Measurements from ENCODE around the gene C5orf34. TPM values are rescaled to one million over a fixed set of nuclear protein-coding genes. Genes with fewer than 3 reads are reported as not detected.
"Not testable (repeated sequence)": the region's sequence is repeated elsewhere in the genome, so short reads cannot be mapped to it uniquely, and the experiment has no call there.

Gene C5orf34
- total RNA-seq, 1 donor from 2014 or later: 3.7 TPM

GRCh38 chr5:43530648-43531047 is 15.7 kb upstream of the C5orf34 start:
- Histone ChIP-seq H3K9me3 (ENCODE audit: control insufficient read depth in 3 of 3, low read length in 3 of 3) (no peaks in the 10 kb centered on the region), H3K36me3 (ENCODE audit: control insufficient read depth in 3 of 3, insufficient read depth in 3 of 3, low read length in 3 of 3) (peaks cover 23 to 64% (median 53%) of the 10 kb centered on the region in 3 donors), H3K9ac (ENCODE audit: low read depth in 1 of 3, low read length in 3 of 3) (no peak overlapping the region), H3K27me3 (ENCODE audit: control insufficient read depth in 3 of 3, insufficient read depth in 3 of 3, low read length in 3 of 3) (no peaks in the 10 kb centered on the region), H3K27ac (ENCODE audit: low read depth, low read length) (no peak overlapping the region), H3K4me1 (ENCODE audit: control insufficient read depth in 3 of 3, insufficient read depth in 3 of 3, low read length in 3 of 3) (no peaks in the 10 kb centered on the region), H3K4me3 (ENCODE audit: low read length in 3 of 3) (no peak overlapping the region)

- Histone ChIP-seq H3K27me3 (ENCODE audit: control insufficient read depth in 3 of 3, insufficient read depth in 3 of 3, low read length in 3 of 3) (no peaks in the 10 kb centered on the region), H3K4me3 (ENCODE audit: low read length in 3 of 3) (no peak overlapping the region), H3K4me1 (ENCODE audit: control insufficient read depth in 3 of 3, insufficient read depth in 3 of 3, low read length in 3 of 3) (no peaks in the 10 kb centered on the region), H3K36me3 (ENCODE audit: control insufficient read depth in 3 of 3, insufficient read depth in 3 of 3, low read length in 3 of 3) (peaks cover 6 to 35% (median 32%) of the 10 kb centered on the region in 3 donors), H3K9me3 (ENCODE audit: control insufficient read depth in 3 of 3, low read length in 3 of 3) (no peaks in the 10 kb centered on the region), H3K9ac (ENCODE audit: low read depth in 1 of 3, low read length in 3 of 3) (no peak overlapping the region), H3K27ac (ENCODE audit: low read depth, low read length) (no peak overlapping the region)
Measured at GRCh38 chr5:43523662-43524072, 8.7 kb upstream of the C5orf34 start.

- Histone ChIP-seq H3K9me3 (ENCODE audit: control insufficient read depth in 3 of 3, low read length in 3 of 3) (no peaks in the 10 kb centered on the region), H3K4me3 (ENCODE audit: low read length in 3 of 3) (no peak overlapping the region), H3K4me1 (ENCODE audit: control insufficient read depth in 3 of 3, insufficient read depth in 3 of 3, low read length in 3 of 3) (peaks cover 0 to 3% (median 0%) of the 10 kb centered on the region in 3 donors), H3K27me3 (ENCODE audit: control insufficient read depth in 3 of 3, insufficient read depth in 3 of 3, low read length in 3 of 3) (no peaks in the 10 kb centered on the region), H3K9ac (ENCODE audit: low read depth in 1 of 3, low read length in 3 of 3) (no peak overlapping the region), H3K27ac (ENCODE audit: low read depth, low read length) (no peak overlapping the region), H3K36me3 (ENCODE audit: control insufficient read depth in 3 of 3, insufficient read depth in 3 of 3, low read length in 3 of 3) (peaks cover 6 to 22% (median 20%) of the 10 kb centered on the region in 3 donors)
Measured at GRCh38 chr5:43520615-43521014, 5.7 kb upstream of the C5orf34 start.

GRCh38 chr5:43515678-43516048 is 715 bp upstream of the C5orf34 start:
- peak overlapping the region; percentile 76 for H3K27ac ChIP-seq (ENCODE audit: low read depth, low read length)
- peak overlapping the region; percentile 83 to 85 (median 83) for H3K4me3 ChIP-seq (ENCODE audit: low read length in 3 of 3)
- H3K36me3 ChIP-seq (ENCODE audit: control insufficient read depth in 3 of 3, insufficient read depth in 3 of 3, low read length in 3 of 3): no peaks in the 10 kb centered on the region
- H3K9me3 ChIP-seq (ENCODE audit: control insufficient read depth in 3 of 3, low read length in 3 of 3): no peaks in the 10 kb centered on the region
- H3K9ac ChIP-seq (ENCODE audit: low read depth in 1 of 3, low read length in 3 of 3): peak overlapping the region; percentile 83 to 93 (median 87)
- peaks cover 11 to 16% (median 12%) of the 10 kb centered on the region in 3 donors for H3K4me1 ChIP-seq (ENCODE audit: control insufficient read depth in 3 of 3, insufficient read depth in 3 of 3, low read length in 3 of 3)
- H3K27me3 ChIP-seq (ENCODE audit: control insufficient read depth in 3 of 3, insufficient read depth in 3 of 3, low read length in 3 of 3): no peaks in the 10 kb centered on the region

- no peaks in the 10 kb centered on the region for H3K27me3 ChIP-seq (ENCODE audit: control insufficient read depth in 3 of 3, insufficient read depth in 3 of 3, low read length in 3 of 3)
- H3K36me3 ChIP-seq (ENCODE audit: control insufficient read depth in 3 of 3, insufficient read depth in 3 of 3, low read length in 3 of 3): no peaks in the 10 kb centered on the region
- peak overlapping the region; percentile 83 to 85 (median 83) for H3K4me3 ChIP-seq (ENCODE audit: low read length in 3 of 3)
- H3K4me1 ChIP-seq (ENCODE audit: control insufficient read depth in 3 of 3, insufficient read depth in 3 of 3, low read length in 3 of 3): peaks cover 11 to 16% (median 12%) of the 10 kb centered on the region in 3 donors
- H3K9ac ChIP-seq (ENCODE audit: low read depth in 1 of 3, low read length in 3 of 3): peak overlapping the region; percentile 77 to 87 (median 83)
- no peaks in the 10 kb centered on the region for H3K9me3 ChIP-seq (ENCODE audit: control insufficient read depth in 3 of 3, low read length in 3 of 3)
- H3K27ac ChIP-seq (ENCODE audit: low read depth, low read length): peak overlapping the region; percentile 76
Measured at GRCh38 chr5:43514471-43514815, 505 bp downstream of the C5orf34 start.

- no peak overlapping the region for H3K27ac ChIP-seq (ENCODE audit: low read depth, low read length)
- no peaks in the 10 kb centered on the region for H3K27me3 ChIP-seq (ENCODE audit: control insufficient read depth in 3 of 3, insufficient read depth in 3 of 3, low read length in 3 of 3)
- peak overlapping the region; percentile 83 to 85 (median 83) for H3K4me3 ChIP-seq (ENCODE audit: low read length in 3 of 3)
- peaks cover 11 to 16% (median 12%) of the 10 kb centered on the region in 3 donors for H3K4me1 ChIP-seq (ENCODE audit: control insufficient read depth in 3 of 3, insufficient read depth in 3 of 3, low read length in 3 of 3)
- no peaks in the 10 kb centered on the region for H3K36me3 ChIP-seq (ENCODE audit: control insufficient read depth in 3 of 3, insufficient read depth in 3 of 3, low read length in 3 of 3)
- H3K9ac ChIP-seq (ENCODE audit: low read depth in 1 of 3, low read length in 3 of 3): peak overlapping the region; percentile 77 to 87 (median 83)
- H3K9me3 ChIP-seq (ENCODE audit: control insufficient read depth in 3 of 3, low read length in 3 of 3): no peaks in the 10 kb centered on the region
Measured at GRCh38 chr5:43514025-43514424, 923 bp downstream of the C5orf34 start.

- not testable (repeated sequence) for H3K36me3 ChIP-seq (ENCODE audit: control insufficient read depth in 3 of 3, insufficient read depth in 3 of 3, low read length in 3 of 3); H3K4me3 ChIP-seq (ENCODE audit: low read length in 3 of 3); H3K9ac ChIP-seq (ENCODE audit: low read depth in 1 of 3, low read length in 3 of 3); H3K9me3 ChIP-seq (ENCODE audit: control insufficient read depth in 3 of 3, low read length in 3 of 3); H3K27ac ChIP-seq (ENCODE audit: low read depth, low read length); H3K27me3 ChIP-seq (ENCODE audit: control insufficient read depth in 3 of 3, insufficient read depth in 3 of 3, low read length in 3 of 3)
- H3K4me1 ChIP-seq (ENCODE audit: control insufficient read depth in 3 of 3, insufficient read depth in 3 of 3, low read length in 3 of 3): peaks cover 11 to 16% (median 12%) of the 10 kb centered on the region in 3 donors
Measured at GRCh38 chr5:43511062-43511461, 3.9 kb downstream of the C5orf34 start.

GRCh38 chr5:43498581-43498980 is 16.4 kb downstream of the C5orf34 start:
- no peaks in the 10 kb centered on the region for H3K9me3 ChIP-seq (ENCODE audit: control insufficient read depth in 3 of 3, low read length in 3 of 3)
- peaks cover 0 to 3% (median 0%) of the 10 kb centered on the region in 3 donors for H3K36me3 ChIP-seq (ENCODE audit: control insufficient read depth in 3 of 3, insufficient read depth in 3 of 3, low read length in 3 of 3)
- no peak overlapping the region for H3K4me3 ChIP-seq (ENCODE audit: low read length in 3 of 3)
- no peak overlapping the region for H3K27ac ChIP-seq (ENCODE audit: low read depth, low read length)
- no peaks in the 10 kb centered on the region for H3K4me1 ChIP-seq (ENCODE audit: control insufficient read depth in 3 of 3, insufficient read depth in 3 of 3, low read length in 3 of 3)
- no peak overlapping the region for H3K9ac ChIP-seq (ENCODE audit: low read depth in 1 of 3, low read length in 3 of 3)
- no peaks in the 10 kb centered on the region for H3K27me3 ChIP-seq (ENCODE audit: control insufficient read depth in 3 of 3, insufficient read depth in 3 of 3, low read length in 3 of 3)

- Histone ChIP-seq H3K27ac (ENCODE audit: low read depth, low read length) (no peak overlapping the region), H3K4me3 (ENCODE audit: low read length in 3 of 3) (no peak overlapping the region), H3K27me3 (ENCODE audit: control insufficient read depth in 3 of 3, insufficient read depth in 3 of 3, low read length in 3 of 3) (no peaks in the 10 kb centered on the region), H3K4me1 (ENCODE audit: control insufficient read depth in 3 of 3, insufficient read depth in 3 of 3, low read length in 3 of 3) (no peaks in the 10 kb centered on the region), H3K9ac (ENCODE audit: low read depth in 1 of 3, low read length in 3 of 3) (no peak overlapping the region), H3K36me3 (ENCODE audit: control insufficient read depth in 3 of 3, insufficient read depth in 3 of 3, low read length in 3 of 3) (no peaks in the 10 kb centered on the region), H3K9me3 (ENCODE audit: control insufficient read depth in 3 of 3, low read length in 3 of 3) (no peaks in the 10 kb centered on the region)
Measured at GRCh38 chr5:43497311-43498104, 17.4 kb downstream of the C5orf34 start.

GRCh38 chr5:43491326-43491725 is 23.6 kb downstream of the C5orf34 start:
- H3K9me3 ChIP-seq (ENCODE audit: control insufficient read depth in 3 of 3, low read length in 3 of 3): no peaks in the 10 kb centered on the region
- H3K4me1 ChIP-seq (ENCODE audit: control insufficient read depth in 3 of 3, insufficient read depth in 3 of 3, low read length in 3 of 3): no peaks in the 10 kb centered on the region
- H3K4me3 ChIP-seq (ENCODE audit: low read length in 3 of 3): no peak overlapping the region
- H3K27me3 ChIP-seq (ENCODE audit: control insufficient read depth in 3 of 3, insufficient read depth in 3 of 3, low read length in 3 of 3): no peaks in the 10 kb centered on the region
- H3K9ac ChIP-seq (ENCODE audit: low read depth in 1 of 3, low read length in 3 of 3): no peak overlapping the region
- H3K27ac ChIP-seq (ENCODE audit: low read depth, low read length): no peak overlapping the region
- peaks cover 0 to 2% (median 0%) of the 10 kb centered on the region in 3 donors for H3K36me3 ChIP-seq (ENCODE audit: control insufficient read depth in 3 of 3, insufficient read depth in 3 of 3, low read length in 3 of 3)
